Kidney epithelial cell (primary cell): Measurements from ENCODE around the gene ARL10. TPM values are rescaled to one million over a fixed set of nuclear protein-coding genes. Genes with fewer than 3 reads are reported as not detected.

Source experiments
- DNase-seq: peaks from one replicate; pipeline ENCODE4 v3.0.0-alpha.2; 2010; ENCODE audit warnings: low read depth
- H3K27me3 ChIP-seq: 2 replicates; pipeline ENCODE4 v1.6.0; 2011; ENCODE audit warnings: low read length; ENCODE audit not compliant: control insufficient read depth, insufficient read depth
- H3K36me3 ChIP-seq: 2 replicates; pipeline ENCODE4 v1.5.1; 2011; ENCODE audit warnings: low read length; ENCODE audit not compliant: control insufficient read depth, insufficient read depth
- H3K4me3 ChIP-seq: 2 replicates; pipeline ENCODE4 v1.5.1; 2011; ENCODE audit warnings: low read depth, mild to moderate bottlenecking, control low read depth, low read length
- total RNA-seq: library from RNA; depleted of rRNA; stranded (reverse); fragments of >200 nt; gene quantifications from 2 replicates; pipeline ENCODE4 v1.2.3, GENCODE V29; 2015
- TF ChIP-seq, protein P1 (sequence below): IDR thresholded peaks from 2 replicates; pipeline ENCODE4 v1.5.1; 2011; ENCODE audit warnings: mild to moderate bottlenecking, moderate library complexity, low read length, control low read depth, inconsistent platforms; ENCODE audit not compliant: insufficient read depth, poor library complexity, severe bottlenecking

The ARL10 gene
- total RNA-seq, 1 donor from 2014 or later, result 8.8 TPM

DNA sequence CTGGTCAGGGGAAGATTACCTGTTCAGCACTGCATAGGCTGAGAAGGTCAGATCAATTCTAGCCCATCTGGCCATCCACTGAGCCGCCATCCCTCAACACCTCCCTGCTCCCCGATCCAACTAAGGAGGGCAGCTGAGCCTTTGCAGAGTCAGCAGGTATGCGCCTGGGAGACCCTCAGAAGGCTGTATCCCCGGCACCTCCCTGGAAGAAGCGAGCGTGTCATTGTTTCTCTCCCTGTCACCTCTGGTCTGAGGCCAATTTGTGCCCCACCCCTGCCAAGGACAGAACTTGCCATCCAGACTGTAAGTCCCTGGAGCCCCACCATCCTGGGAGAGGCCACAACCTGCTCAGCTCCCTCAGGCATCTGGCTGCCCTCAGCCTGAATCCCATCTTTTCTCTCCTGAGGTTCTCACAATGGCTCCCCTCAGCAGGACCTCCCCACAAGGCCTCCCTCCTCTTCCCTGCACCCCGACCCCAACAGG lies 48.5 kb downstream of the ARL10 start:
- no peak for DNase-seq
- no peak overlapping the region for H3K4me3 ChIP-seq

DNA sequence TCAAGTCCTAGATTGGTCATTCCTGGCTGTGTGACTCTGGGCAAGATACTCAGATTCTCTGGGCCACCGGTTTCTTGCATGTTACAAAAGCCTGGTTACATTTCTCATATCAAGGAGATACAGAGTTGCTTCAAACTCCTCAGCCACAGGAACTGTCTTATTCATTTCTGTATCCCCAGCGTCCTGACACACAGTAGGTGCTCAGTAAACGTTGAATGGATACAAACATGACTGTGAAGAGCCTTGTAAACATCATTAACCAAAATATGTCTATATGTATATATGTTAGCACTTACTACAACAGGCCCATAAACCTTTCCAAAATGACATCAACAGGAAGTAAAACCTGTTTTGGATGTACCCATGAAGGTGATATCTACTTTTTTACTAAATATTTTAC lies 49.4 kb downstream of the ARL10 start:
- H3K4me3 ChIP-seq, result no peak overlapping the region
- H3K36me3 ChIP-seq, result no peaks in the 10 kb centered on the region
- TF ChIP-seq, protein P1, sequence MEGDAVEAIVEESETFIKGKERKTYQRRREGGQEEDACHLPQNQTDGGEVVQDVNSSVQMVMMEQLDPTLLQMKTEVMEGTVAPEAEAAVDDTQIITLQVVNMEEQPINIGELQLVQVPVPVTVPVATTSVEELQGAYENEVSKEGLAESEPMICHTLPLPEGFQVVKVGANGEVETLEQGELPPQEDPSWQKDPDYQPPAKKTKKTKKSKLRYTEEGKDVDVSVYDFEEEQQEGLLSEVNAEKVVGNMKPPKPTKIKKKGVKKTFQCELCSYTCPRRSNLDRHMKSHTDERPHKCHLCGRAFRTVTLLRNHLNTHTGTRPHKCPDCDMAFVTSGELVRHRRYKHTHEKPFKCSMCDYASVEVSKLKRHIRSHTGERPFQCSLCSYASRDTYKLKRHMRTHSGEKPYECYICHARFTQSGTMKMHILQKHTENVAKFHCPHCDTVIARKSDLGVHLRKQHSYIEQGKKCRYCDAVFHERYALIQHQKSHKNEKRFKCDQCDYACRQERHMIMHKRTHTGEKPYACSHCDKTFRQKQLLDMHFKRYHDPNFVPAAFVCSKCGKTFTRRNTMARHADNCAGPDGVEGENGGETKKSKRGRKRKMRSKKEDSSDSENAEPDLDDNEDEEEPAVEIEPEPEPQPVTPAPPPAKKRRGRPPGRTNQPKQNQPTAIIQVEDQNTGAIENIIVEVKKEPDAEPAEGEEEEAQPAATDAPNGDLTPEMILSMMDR, result no peak
- no peaks in the 10 kb centered on the region for H3K27me3 ChIP-seq
- no peak for DNase-seq

More for the DNA sequence above, 48.5 kb downstream of the ARL10 start:
- TF ChIP-seq, protein P1, result no peak
- no peaks in the 10 kb centered on the region for H3K36me3 ChIP-seq
- no peaks in the 10 kb centered on the region for H3K27me3 ChIP-seq

DNA sequence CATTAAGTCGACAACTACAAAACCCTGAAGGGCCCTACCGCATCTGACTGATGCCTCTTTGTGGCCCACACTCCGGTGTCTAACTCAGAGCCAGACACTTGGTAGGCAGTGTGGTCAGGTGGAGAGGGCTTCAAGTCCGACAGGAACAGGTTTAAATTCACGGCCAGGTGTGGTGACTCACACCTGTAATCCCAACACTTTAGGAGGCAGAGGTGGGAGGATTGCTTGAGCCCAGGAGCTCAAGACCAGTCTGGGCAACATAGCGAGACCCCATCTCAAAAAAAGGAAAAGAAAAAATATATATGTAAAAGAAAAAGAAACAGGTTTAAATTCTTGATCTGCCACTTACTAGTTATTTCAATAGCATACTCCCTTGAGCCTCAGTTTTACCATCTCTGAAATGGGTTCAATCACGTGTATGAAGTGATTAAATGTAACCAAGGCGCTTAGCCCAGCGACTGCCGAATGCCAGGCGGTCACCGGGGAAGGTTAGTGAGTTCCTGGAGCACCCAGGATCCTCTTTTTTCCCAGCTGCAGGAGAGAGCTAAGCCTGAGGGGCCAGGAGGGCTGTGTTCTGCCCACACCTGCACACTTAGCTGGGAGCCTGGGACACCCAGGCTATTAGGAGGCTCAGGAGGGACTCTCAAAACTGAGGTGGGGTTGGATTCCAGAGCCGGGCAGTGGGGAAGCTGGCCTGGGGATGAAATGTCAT lies 50.1 kb downstream of the ARL10 start:
- Histone ChIP-seq H3K36me3 (no peaks in the 10 kb centered on the region), H3K27me3 (no peaks in the 10 kb centered on the region), H3K4me3 (peak overlapping the region; percentile 70)
- no peak for DNase-seq
- TF ChIP-seq, protein P1, result no peak

DNA sequence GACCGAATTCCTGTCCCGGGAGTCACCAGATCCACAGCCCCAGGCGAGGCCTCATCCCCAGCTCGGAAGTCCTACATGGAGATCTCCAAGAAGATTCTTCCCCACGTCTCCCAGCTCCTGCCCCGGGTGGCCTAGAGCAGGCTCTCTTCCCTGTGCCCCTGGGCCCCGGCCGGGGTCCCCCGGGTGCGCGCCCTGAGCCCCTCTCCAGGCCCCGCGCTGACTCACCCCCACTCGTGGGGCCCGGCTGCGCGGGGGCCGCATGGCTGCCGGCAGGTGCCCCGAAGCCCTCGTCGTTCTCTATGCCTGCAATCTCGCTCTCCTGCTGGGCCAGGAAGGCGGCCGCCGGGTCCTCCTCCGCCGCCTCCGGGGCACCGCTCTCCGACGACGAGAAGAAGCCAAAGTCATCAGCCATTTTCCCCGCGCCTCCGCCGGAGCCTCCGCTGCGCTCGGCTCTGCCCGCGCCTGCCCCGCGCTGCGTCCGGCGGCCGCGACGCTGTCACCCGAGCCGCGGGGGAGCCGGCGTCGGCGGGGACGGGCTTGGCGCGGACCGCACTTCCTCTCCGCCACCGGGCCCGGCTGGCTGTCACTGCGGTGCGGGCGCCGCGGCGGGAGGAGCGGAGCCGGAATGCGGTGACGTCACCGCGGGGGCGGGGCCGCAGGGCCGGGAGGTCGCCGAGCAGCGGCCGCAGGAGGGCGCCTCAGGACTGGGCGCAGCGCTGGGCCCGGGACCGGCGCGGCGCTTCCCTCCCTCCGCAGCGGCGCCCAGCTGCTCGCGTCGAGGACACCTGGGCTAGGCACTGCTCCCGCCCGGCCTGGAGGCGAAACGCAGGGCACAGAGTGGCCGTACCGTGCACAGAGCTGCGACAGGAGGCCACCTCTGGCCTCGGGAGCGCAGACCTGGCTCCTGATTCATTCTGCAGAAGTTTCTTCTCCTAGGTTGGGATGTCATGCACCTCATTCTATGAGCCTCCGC lies 51.0 kb downstream of the ARL10 start, which contains the start of gene CLTB:
Gene CLTB, minus strand, starts transcription at position 588 of the 973 bp plus-strand sequence. Its CDS starts 176 bp downstream, at position 412.
- no peak for DNase-seq
- H3K27me3 ChIP-seq, result no peaks in the 10 kb centered on the region
- H3K4me3 ChIP-seq, result peak within 1 kb of the TSS; percentile 70
- TF ChIP-seq, protein P1, result no peak
- H3K36me3 ChIP-seq, result no peaks in the 10 kb centered on the region

DNA sequence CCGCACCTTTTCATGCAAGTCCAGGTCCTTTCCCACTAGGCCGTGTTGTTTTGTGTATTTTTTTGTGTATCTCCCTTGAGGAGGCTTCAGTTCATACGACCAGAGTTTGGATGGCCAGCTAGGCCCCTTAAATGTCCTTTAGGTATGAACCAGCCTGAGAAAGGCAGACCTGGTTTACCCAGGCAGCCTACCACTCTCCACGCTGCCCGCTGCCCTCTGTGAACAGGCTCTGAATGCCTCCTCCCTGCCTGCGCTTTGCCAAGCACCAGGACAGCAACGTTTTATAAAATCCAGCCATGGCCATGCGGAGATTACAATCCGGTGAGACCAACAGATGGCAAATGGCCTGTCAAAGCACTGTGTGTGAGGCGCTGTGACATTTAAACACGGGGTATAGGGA lies 51.7 kb downstream of the ARL10 start:
- TF ChIP-seq, protein P1, result no peak

More for the DNA sequence above, 51.7 kb downstream of the ARL10 start:
- H3K27me3 ChIP-seq, result no peaks in the 10 kb centered on the region
- peak overlapping the region; percentile 19 for H3K4me3 ChIP-seq
- H3K36me3 ChIP-seq, result no peaks in the 10 kb centered on the region
- no peak for DNase-seq
